ENCODE data around the gene ITPR1.

Gene ITPR1

GRCh38 chr3:4866866-4867265 lies 373.7 kb downstream of the ITPR1 start:
- no peak for DNase-seq

GRCh38 chr3:4877173-4877787 lies 384.1 kb downstream of the ITPR1 start:
- DNase-seq = no peak

GRCh38 chr3:4880850-4881249 lies 387.7 kb downstream of the ITPR1 start:
- DNase-seq = no peak

GRCh38 chr3:4882548-4882947 lies 389.4 kb downstream of the ITPR1 start:
- DNase-seq = no peak

GRCh38 chr3:4883011-4883410 lies 389.9 kb downstream of the ITPR1 start:
- no peak for DNase-seq

GRCh38 chr3:4884888-4885287 lies 391.7 kb downstream of the ITPR1 start:
- no peak for DNase-seq

- no peak for DNase-seq
These were observed 392.2 kb downstream of the ITPR1 start for GRCh38 chr3:4885316-4885715.

GRCh38 chr3:4886448-4886847 lies 393.3 kb downstream of the ITPR1 start:
- no peak for DNase-seq

- DNase-seq = no peak
These were observed 394.0 kb downstream of the ITPR1 start for GRCh38 chr3:4887177-4887576.

GRCh38 chr3:4888913-4889846 lies 396.0 kb downstream of the ITPR1 start:
- no peak for DNase-seq

- no peak for DNase-seq
These were observed 396.7 kb downstream of the ITPR1 start for GRCh38 chr3:4889896-4890295.

GRCh38 chr3:4894891-4895530 lies 401.9 kb downstream of the ITPR1 start:
- DNase-seq = no peak

GRCh38 chr3:4895838-4896237 lies 402.7 kb downstream of the ITPR1 start:
- no peak for DNase-seq
